ENCODE data around the gene CAMTA1.

Gene CAMTA1

DNA sequence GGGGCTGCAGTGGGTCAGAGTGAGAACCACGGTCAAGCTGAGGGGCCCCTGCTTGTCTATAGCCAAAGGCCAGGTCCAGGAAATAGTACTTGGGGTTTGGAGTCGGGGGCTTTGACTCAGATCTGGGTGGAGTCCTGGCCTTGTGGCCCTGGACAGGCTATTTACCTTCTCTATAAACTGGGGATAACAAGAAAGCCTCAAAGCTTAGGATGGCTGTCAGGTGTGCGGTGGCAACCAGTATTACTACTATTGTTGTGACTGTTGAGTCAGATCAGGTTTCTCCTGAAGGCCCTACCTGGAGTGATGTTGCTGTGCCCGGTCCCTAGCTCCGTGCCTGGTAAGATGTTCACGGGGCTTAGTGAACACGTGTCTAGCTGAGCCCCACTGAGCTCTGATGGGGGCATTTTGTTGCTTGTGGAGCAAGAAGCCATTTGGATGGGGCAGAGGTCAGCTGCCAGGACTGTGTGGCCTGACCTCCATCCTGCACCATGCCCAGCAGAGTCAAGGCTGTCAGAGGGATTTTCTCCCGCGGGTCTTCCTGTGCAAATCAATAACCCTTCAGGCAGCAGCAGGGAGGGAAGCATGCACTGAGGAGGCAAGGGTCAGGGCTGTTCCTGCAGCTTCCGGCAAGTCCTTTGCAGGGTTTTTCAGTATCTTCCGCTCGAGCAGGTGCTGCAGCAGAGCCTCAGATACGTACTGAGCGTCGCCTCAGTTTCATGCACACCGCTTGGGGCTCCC, 170.3 kb downstream of the CAMTA1 start:
- no peak for FAIRE-seq
- TF ChIP-seq CTCF (IDR thresholded peaks at IDR 0.05; ENCODE audit: insufficient read depth, missing control alignments) = no peak
- DNase-seq (ENCODE audit: insufficient read length, low spot score) = no peak

GRCh38 chr1:6956488-6957159, 171.4 kb downstream of the CAMTA1 start:
- DNase-seq (ENCODE audit: insufficient read length, low spot score) (no peak), FAIRE-seq (no peak)
- TF ChIP-seq CTCF (IDR thresholded peaks at IDR 0.05; ENCODE audit: insufficient read depth, missing control alignments) = no peak

GRCh38 chr1:6957341-6957740, 172.1 kb downstream of the CAMTA1 start:
- FAIRE-seq = no peak
- no peak for DNase-seq (ENCODE audit: insufficient read length, low spot score)

GRCh38 chr1:6958407-6959030, 173.3 kb downstream of the CAMTA1 start:
- FAIRE-seq (no peak), DNase-seq (ENCODE audit: insufficient read length, low spot score) (no peak)
- TF ChIP-seq CTCF (IDR thresholded peaks at IDR 0.05; ENCODE audit: insufficient read depth, missing control alignments) = no peak

More at GRCh38 chr1:6957341-6957740, 172.1 kb downstream of the CAMTA1 start:
- TF ChIP-seq CTCF (IDR thresholded peaks at IDR 0.05; ENCODE audit: insufficient read depth, missing control alignments) = no peak

- no peak for DNase-seq (ENCODE audit: insufficient read length, low spot score)
- TF ChIP-seq CTCF (IDR thresholded peaks at IDR 0.05; ENCODE audit: insufficient read depth, missing control alignments) = no peak
- FAIRE-seq = no peak
Observed at GRCh38 chr1:6959491-6959890, 174.2 kb downstream of the CAMTA1 start.

- DNase-seq (ENCODE audit: insufficient read length, low spot score) (no peak), FAIRE-seq (no peak)
- TF ChIP-seq CTCF (IDR thresholded peaks at IDR 0.05; ENCODE audit: insufficient read depth, missing control alignments) = no peak
Observed at GRCh38 chr1:6960291-6960811, 175.1 kb downstream of the CAMTA1 start.
